SU-DHL-6 (cell line): Measurements from ENCODE around the gene MISP.

Experiments
- EZH2phosphoT487 ChIP-seq: fragments of 200-600 bp; sonication (generic), shearing (Covaris generic); conservative IDR thresholded peaks from 2 replicates; pipeline ENCODE4 v1.6.1; 2018; ENCODE audit warnings: mild to moderate bottlenecking, antibody characterized with exemption, low read length, moderate library complexity, mixed read lengths
- TF ChIP-seq, protein P1 (sequence below): fragments of 200-600 bp; sonication (generic); IDR thresholded peaks from one replicate; pipeline ENCODE4 v1.5.1; 2017; ENCODE audit warnings: antibody characterized with exemption, mild to moderate bottlenecking, low read length, moderate library complexity; ENCODE audit not compliant: insufficient read depth, poor library complexity, severe bottlenecking

DNA sequence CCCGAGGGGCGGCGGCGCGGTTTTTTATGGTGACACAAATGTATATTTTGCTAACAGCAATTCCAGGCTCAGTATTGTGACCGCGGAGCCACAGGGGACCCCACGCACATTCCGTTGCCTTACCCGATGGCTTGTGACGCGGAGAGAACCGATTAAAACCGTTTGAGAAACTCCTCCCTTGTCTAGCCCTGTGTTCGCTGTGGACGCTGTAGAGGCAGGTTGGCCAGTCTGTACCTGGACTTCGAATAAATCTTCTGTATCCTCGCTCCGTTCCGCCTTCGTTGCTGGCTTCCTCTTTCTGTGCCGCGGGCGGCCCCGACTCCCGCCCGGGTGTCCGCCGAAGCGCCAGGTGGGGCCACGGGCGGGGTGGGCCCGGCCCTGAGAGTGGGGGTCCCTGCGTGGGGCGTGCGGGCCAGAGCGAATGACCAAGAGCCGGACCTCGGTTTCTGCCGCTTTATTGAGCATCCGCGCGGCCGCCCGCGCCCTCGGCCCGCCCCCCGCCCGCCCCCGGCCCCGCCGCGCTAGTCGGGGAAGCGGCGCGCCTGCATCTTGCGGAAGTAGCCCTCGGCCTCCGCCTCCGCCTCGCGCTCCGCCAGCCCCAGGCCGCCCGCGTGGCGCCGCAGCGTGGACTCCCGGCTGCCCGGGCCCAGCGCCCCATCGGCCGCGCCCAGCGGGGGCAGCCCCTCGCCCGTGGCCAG is 61.3 kb downstream of the MISP start:
- TF ChIP-seq, protein P1, sequence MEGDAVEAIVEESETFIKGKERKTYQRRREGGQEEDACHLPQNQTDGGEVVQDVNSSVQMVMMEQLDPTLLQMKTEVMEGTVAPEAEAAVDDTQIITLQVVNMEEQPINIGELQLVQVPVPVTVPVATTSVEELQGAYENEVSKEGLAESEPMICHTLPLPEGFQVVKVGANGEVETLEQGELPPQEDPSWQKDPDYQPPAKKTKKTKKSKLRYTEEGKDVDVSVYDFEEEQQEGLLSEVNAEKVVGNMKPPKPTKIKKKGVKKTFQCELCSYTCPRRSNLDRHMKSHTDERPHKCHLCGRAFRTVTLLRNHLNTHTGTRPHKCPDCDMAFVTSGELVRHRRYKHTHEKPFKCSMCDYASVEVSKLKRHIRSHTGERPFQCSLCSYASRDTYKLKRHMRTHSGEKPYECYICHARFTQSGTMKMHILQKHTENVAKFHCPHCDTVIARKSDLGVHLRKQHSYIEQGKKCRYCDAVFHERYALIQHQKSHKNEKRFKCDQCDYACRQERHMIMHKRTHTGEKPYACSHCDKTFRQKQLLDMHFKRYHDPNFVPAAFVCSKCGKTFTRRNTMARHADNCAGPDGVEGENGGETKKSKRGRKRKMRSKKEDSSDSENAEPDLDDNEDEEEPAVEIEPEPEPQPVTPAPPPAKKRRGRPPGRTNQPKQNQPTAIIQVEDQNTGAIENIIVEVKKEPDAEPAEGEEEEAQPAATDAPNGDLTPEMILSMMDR: no peak
- TF ChIP-seq EZH2phosphoT487: no peak
